Fibroblast of lung (primary cell): ENCODE data around the gene ARL6IP1. TPM values are rescaled to one million over a fixed set of nuclear protein-coding genes. Genes with fewer than 3 reads are reported as not detected.
"Not testable (repeated sequence)": the region's sequence is repeated elsewhere in the genome, so short reads cannot be mapped to it uniquely, and the experiment has no call there.

ENCODE experiments used
- DNase-seq, 2 donors: peaks; one replicate each; pipeline versions ENCODE4 v3.0.0 to v3.0.0-alpha.2; 2010; ENCODE audit warnings: low read depth in 2 of 2
- H2AFZ ChIP-seq: 2 replicates; pipeline ENCODE4 v1.5.1; 2012; ENCODE audit warnings: low read length, control low read depth, inconsistent platforms
- H3K27ac ChIP-seq: 2 replicates; pipeline ENCODE4 v1.5.1; 2011; ENCODE audit warnings: low read length, control low read depth; ENCODE audit not compliant: insufficient read depth
- H3K27me3 ChIP-seq: 2 replicates; pipeline ENCODE4 v1.5.1; 2011; ENCODE audit warnings: mild to moderate bottlenecking, low read length; ENCODE audit not compliant: control insufficient read depth, insufficient read depth
- H3K36me3 ChIP-seq: 2 replicates; pipeline ENCODE4 v1.5.1; 2011; ENCODE audit warnings: low read length; ENCODE audit not compliant: control insufficient read depth, insufficient read depth
- H3K4me1 ChIP-seq: 2 replicates; pipeline ENCODE4 v1.5.1; 2011; ENCODE audit warnings: low read length; ENCODE audit not compliant: control insufficient read depth, insufficient read depth; ENCODE audit errors: extremely low read depth
- H3K4me2 ChIP-seq: 2 replicates; pipeline ENCODE4 v1.5.1; 2011; ENCODE audit warnings: low read length, control low read depth; ENCODE audit not compliant: insufficient read depth; ENCODE audit errors: extremely low read depth
- H3K4me3 ChIP-seq, 4 experiments: fragments of 200-600 bp in 1 of 4; sonication (generic) in 1 of 4; replicated peaks in 1 of 4; 2 replicates each; pipeline ENCODE4 v1.5.1; 2011 to 2016; ENCODE audit warnings: low read length in 4 of 4, low read depth in 3 of 4, mild to moderate bottlenecking in 3 of 4, control low read depth in 2 of 4, inconsistent platforms in 1 of 4, mixed read lengths in 1 of 4; ENCODE audit not compliant: insufficient read depth in 1 of 4; ENCODE audit errors: control extremely low read depth in 1 of 4
- H3K79me2 ChIP-seq: 2 replicates; pipeline ENCODE4 v1.5.1; 2012; ENCODE audit warnings: mild to moderate bottlenecking, low read length, inconsistent platforms; ENCODE audit not compliant: control insufficient read depth, insufficient read depth
- H3K9ac ChIP-seq: 2 replicates; pipeline ENCODE4 v1.5.1; 2011; ENCODE audit warnings: mild to moderate bottlenecking, low read length, control low read depth; ENCODE audit not compliant: insufficient read depth
- H3K9me3 ChIP-seq: 2 replicates; pipeline ENCODE4 v1.5.1; 2012; ENCODE audit warnings: low read depth, low read length; ENCODE audit not compliant: control insufficient read depth, insufficient read depth
- H4K20me1 ChIP-seq: 2 replicates; pipeline ENCODE4 v1.5.1; 2011; ENCODE audit warnings: low read length; ENCODE audit not compliant: control insufficient read depth, insufficient read depth; ENCODE audit errors: extremely low read depth
- EZH2 ChIP-seq: IDR thresholded peaks from 2 replicates; pipeline ENCODE4 v1.5.1; 2012; ENCODE audit warnings: low read length, control low read depth, mild to moderate bottlenecking; ENCODE audit errors: missing control alignments
- polyA plus RNA-seq, 2 donors: library from polyadenylated mRNA; depleted of rRNA in 1 of 2; stranded (reverse) in 1 of 2; unstranded in 1 of 2; fragments of >200 nt; gene quantifications; 2 replicates each; pipeline ENCODE4 v1.2.1, GENCODE V29; 2011 to 2012; ENCODE audit warnings: missing spikeins in 1 of 2
- total RNA-seq: library from RNA; depleted of rRNA; stranded (reverse); fragments of >200 nt; gene quantifications from 2 replicates; pipeline ENCODE4 v1.2.1, GENCODE V29; 2014
- TF ChIP-seq, protein P1 (sequence below), 2 donors: IDR thresholded peaks in 1 of 2; conservative IDR thresholded peaks in 1 of 2; 1 replicate in 1 of 2; 2 replicates in 1 of 2; pipeline ENCODE4 v1.5.1; 2011 to 2012; ENCODE audit warnings: low read length in 2 of 2, control low read depth in 1 of 2, inconsistent platforms in 1 of 2, low read depth in 1 of 2, mild to moderate bottlenecking in 1 of 2

ARL6IP1 gene
- total and polyA plus RNA-seq, 2 donors (not counting 1 experiment from before 2014, with no cell fraction given) = 119 to 224 TPM

DNA sequence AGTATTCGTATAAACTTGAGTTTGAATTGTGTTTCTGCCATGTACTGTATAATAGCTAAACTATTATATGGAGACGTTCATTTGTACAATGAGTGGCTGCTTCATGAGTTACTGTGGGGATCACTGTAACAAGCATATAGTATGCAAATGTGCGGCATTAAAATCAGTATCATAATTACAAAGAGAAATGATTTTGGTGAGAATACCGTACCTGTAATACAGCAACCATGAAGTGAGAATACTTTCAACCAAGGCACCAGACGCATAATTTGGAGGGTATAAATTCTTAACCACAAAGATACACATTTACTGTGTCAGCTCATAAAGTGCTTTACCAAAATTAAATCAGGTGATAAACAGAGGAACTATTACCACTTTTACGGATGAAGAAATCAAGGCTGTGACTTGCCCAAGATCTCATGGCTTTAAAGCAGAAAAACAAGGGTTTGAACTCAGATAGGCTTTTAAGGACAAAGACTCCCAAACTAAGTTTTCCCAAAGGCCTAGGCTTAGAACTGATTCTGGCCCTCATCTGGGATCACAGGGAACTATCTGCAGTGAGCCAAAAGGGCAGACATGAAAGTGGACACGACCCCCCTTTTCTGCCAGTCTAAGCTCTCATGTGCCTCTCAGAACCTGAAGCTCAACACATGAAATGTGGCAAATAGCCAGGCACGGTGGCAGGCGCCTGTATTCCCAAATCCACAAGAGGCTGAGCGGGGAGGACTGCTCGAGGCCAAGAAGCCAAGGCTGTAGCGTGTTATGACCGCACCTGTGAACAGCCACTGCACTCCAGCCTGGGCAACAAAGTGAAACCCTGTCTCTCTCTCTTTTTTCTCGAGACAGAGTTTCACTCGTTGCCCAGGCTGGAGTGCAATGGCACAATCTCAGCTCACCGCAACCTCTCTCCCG lies 17.7 kb downstream of the ARL6IP1 start:
- TF ChIP-seq, protein P1, sequence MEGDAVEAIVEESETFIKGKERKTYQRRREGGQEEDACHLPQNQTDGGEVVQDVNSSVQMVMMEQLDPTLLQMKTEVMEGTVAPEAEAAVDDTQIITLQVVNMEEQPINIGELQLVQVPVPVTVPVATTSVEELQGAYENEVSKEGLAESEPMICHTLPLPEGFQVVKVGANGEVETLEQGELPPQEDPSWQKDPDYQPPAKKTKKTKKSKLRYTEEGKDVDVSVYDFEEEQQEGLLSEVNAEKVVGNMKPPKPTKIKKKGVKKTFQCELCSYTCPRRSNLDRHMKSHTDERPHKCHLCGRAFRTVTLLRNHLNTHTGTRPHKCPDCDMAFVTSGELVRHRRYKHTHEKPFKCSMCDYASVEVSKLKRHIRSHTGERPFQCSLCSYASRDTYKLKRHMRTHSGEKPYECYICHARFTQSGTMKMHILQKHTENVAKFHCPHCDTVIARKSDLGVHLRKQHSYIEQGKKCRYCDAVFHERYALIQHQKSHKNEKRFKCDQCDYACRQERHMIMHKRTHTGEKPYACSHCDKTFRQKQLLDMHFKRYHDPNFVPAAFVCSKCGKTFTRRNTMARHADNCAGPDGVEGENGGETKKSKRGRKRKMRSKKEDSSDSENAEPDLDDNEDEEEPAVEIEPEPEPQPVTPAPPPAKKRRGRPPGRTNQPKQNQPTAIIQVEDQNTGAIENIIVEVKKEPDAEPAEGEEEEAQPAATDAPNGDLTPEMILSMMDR (conservative IDR thresholded peaks at IDR 0.05 in 1 of 2, IDR thresholded peaks at IDR 0.05 in 1 of 2; ENCODE audit: low read depth in 1 of 2, low read length in 2 of 2) = no peak
- TF ChIP-seq EZH2 = no peak
- no peaks in the 10 kb centered on the region for H3K9me3 ChIP-seq
- H3K4me2 ChIP-seq = no peak overlapping the region
- H2AFZ ChIP-seq = no peak overlapping the region
- no peak overlapping the region for H3K9ac ChIP-seq
- no peak for DNase-seq
- no peak overlapping the region for H3K4me3 ChIP-seq
- H3K27ac ChIP-seq = no peak overlapping the region
- peaks cover 56% of the 10 kb centered on the region for H3K79me2 ChIP-seq
- no peaks in the 10 kb centered on the region for H3K27me3 ChIP-seq
- H4K20me1 ChIP-seq = peaks cover 10% of the 10 kb centered on the region
- peaks cover 16% of the 10 kb centered on the region for H3K36me3 ChIP-seq
- peaks cover 11% of the 10 kb centered on the region for H3K4me1 ChIP-seq

DNA sequence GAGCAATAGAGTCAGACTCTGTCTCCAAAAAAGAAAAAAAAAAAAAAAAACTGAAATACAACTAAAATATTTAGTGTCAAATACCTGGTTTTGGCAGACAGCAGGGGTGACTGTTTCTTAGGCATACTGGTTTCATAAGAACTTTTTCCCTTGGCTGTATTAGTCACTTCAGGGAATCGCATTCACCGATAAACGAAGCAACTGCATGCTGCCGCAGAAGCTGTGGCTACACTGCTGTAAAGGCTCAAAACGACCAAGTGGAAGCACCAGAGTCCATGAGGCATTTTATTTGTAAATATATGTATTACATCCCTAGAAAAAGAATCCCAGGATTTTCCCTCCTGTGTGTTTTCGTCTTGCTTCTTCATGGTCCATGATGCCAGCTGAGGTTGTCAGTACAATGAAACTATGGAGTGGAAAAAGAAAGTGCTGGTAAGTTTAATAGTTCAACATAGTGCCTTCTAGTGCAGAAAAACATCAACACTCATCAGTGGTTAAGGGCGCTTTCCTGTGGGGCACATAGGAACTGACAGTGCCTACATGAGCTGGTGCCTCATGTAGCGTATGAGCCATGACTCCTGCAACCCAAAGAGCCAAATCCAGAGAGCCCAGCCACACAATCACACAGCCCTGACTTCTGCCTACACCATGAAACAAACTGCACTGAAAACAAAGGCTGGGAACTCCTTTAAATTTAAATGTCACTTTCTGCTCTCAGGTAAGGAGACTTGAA lies 18.5 kb downstream of the ARL6IP1 start:
- TF ChIP-seq, protein P1 (conservative IDR thresholded peaks at IDR 0.05 in 1 of 2, IDR thresholded peaks at IDR 0.05 in 1 of 2; ENCODE audit: low read depth in 1 of 2, low read length in 2 of 2) = no peak
- no peak for TF ChIP-seq EZH2
- peaks cover 47% of the 10 kb centered on the region for H3K79me2 ChIP-seq
- H3K27me3 ChIP-seq = no peaks in the 10 kb centered on the region
- H3K4me1 ChIP-seq = peaks cover 7% of the 10 kb centered on the region
- no peak overlapping the region for H3K9ac ChIP-seq
- no peak overlapping the region for H3K4me2 ChIP-seq
- no peak overlapping the region for H3K4me3 ChIP-seq
- no peaks in the 10 kb centered on the region for H3K9me3 ChIP-seq
- H4K20me1 ChIP-seq = peaks cover 9% of the 10 kb centered on the region
- H3K36me3 ChIP-seq = peaks cover 16% of the 10 kb centered on the region
- no peak for DNase-seq
- no peak overlapping the region for H3K27ac ChIP-seq
- no peak overlapping the region for H2AFZ ChIP-seq

DNA sequence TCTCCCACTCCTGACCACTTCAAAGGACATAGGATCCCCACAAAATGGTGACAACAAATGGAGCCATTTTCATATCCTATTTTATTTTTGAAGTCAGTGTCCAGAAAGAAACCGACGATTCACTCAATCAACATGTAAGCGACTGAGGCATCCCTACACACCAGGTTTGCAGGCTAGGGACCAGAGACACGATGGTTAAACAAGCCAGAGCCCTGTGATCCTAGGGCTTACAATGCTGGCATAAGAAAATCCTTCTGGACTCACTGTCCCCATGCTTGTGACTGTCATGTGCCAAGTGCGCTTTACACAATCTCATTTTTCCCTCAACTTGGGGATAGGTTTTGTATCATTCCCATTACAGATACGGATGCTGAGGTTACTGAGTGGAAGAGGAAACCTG lies 20.1 kb downstream of the ARL6IP1 start:
- H3K27ac ChIP-seq, DNase-seq, H3K4me2 ChIP-seq, H3K4me3 ChIP-seq, H3K9ac ChIP-seq, H3K27me3 ChIP-seq, H3K9me3 ChIP-seq, H3K4me1 ChIP-seq, H4K20me1 ChIP-seq, H2AFZ ChIP-seq: not testable (repeated sequence)
- Histone ChIP-seq H3K79me2 (peaks cover 31% of the 10 kb centered on the region), H3K36me3 (peaks cover 11% of the 10 kb centered on the region)

DNA sequence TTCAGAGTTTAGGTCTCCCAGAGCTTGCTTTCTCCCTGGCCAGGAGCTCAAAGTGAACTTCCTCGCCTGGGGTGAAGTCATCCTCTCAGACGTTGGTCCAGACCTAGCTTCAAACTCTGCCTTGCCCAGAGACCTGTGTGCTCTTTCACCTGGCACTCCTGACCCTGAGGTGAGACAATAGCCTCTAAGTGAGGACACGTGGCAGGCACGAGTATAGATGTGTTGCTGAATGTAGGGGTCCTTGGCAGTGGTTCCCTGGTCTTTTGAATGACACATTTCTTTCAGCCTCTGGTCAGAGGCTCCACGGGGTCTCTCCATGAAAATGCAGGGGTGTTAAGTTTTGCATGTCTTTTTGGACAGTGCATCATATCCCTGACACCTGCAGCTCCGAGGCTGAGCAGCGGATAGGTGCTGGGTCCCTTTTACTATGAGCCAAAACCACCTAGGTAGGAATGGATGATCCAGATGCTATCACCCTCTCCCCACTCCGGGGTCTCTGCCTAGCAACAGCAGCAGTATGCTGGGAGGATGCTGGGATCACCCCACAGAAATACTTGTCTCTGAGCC lies 20.8 kb downstream of the ARL6IP1 start:
- H3K27me3 ChIP-seq = not testable (repeated sequence)

DNA sequence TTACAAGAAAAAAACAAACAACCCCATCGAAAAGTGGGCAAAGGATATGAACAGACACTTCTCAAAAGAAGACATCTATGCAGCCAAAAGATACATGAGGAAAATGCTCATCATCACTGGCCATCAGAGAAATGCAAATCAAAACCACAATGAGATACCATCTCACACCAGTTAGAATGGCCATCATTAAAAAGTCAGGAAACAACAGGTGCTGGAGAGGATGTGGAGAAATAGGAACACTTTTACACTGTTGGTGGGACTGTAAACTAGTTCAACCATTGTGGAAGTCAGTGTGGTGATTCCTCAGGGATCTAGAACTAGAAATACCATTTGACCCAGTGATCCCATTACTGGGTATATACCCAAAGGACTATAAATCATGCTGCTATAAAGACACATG lies 23.7 kb downstream of the ARL6IP1 start:
- not testable (repeated sequence) for H3K4me2 ChIP-seq, DNase-seq, H4K20me1 ChIP-seq, H3K27ac ChIP-seq, H3K36me3 ChIP-seq, H3K4me3 ChIP-seq, H3K27me3 ChIP-seq, H3K9ac ChIP-seq, H3K79me2 ChIP-seq, H2AFZ ChIP-seq, H3K9me3 ChIP-seq, H3K4me1 ChIP-seq

More for the DNA sequence above, 20.8 kb downstream of the ARL6IP1 start:
- H3K79me2 ChIP-seq = peaks cover 24% of the 10 kb centered on the region
- not testable (repeated sequence) for H3K4me2 ChIP-seq, H4K20me1 ChIP-seq, H3K9ac ChIP-seq, H3K4me3 ChIP-seq, H3K9me3 ChIP-seq, H3K36me3 ChIP-seq, H3K27ac ChIP-seq, DNase-seq, H2AFZ ChIP-seq, H3K4me1 ChIP-seq
